GM12878 (cell line): ENCODE data around the gene MATN3. TPM values are rescaled to one million over a fixed set of nuclear protein-coding genes. Genes with fewer than 3 reads are reported as not detected.

ENCODE experiments used
- ATAC-seq: fragments of 200-7000 bp; cut with Tn5 transposase; 3 replicates; pipeline ENCODE4 v1.9.1; 2020; ENCODE audit warnings: mild to moderate bottlenecking, moderate library complexity
- BruUV-seq: library from RNA; stranded (reverse); fragments of 400-500 nt; replicated peaks from 2 replicates; lab custom pipeline; 2021; lab: Mats Ljungman, UMichigan
- CTCF ChIA-PET: fragments of 300-600 bp; sonication (Branson Sonifier 250); formaldehyde crosslinking; extraction: SDS; loops from one replicate; lab custom pipeline; 2021; ENCODE audit warnings: inconsistent platforms; lab: Yijun Ruan, JAX
- POLR2A ChIA-PET: fragments of 350-600 bp; formaldehyde crosslinking; extraction: SDS; loops from one replicate; lab custom pipeline; 2021; ENCODE audit warnings: inconsistent platforms; lab: Charles Lee
- RAD21 ChIA-PET: fragments of 300-600 bp; sonication (Branson Sonifier 250); formaldehyde crosslinking; loops from one replicate; lab custom pipeline; 2023; ENCODE audit warnings: antibody characterized with exemption; ENCODE audit not compliant: unreplicated experiment; lab: Charles Lee
- SMC1A ChIA-PET: fragments of 300-600 bp; sonication (Branson Sonifier 250); formaldehyde crosslinking; loops from one replicate; lab custom pipeline; 2023; ENCODE audit not compliant: unreplicated experiment, uncharacterized antibody; lab: Charles Lee
- DNase-seq: peaks from one replicate; pipeline ENCODE4 v3.0.0-alpha.2; 2011; ENCODE audit warnings: low read depth, low spot score
- FAIRE-seq: peaks from 3 replicates; lab custom pipeline; 2011; peaks lifted over from hg19 to GRCh38; lab: Jason Lieb, UNC
- H2AFZ ChIP-seq: 2 replicates; pipeline ENCODE4 v1.6.0; 2011; ENCODE audit warnings: low read depth, low read length, control low read depth; ENCODE audit not compliant: control insufficient read depth
- H3K27ac ChIP-seq: 2 replicates; pipeline ENCODE4 v1.5.1; 2011; ENCODE audit warnings: control low read depth; ENCODE audit not compliant: control insufficient read depth, insufficient read depth
- H3K27me3 ChIP-seq, 2 experiments: replicated peaks in 1 of 2; 2 replicates each; pipeline versions ENCODE4 v1.6.0 to v1.6.1; 2011; ENCODE audit warnings: low read length in 1 of 2; ENCODE audit not compliant: control insufficient read depth in 2 of 2, insufficient read depth in 2 of 2
- H3K36me3 ChIP-seq, 2 experiments: 2 replicates each; pipeline ENCODE4 v1.5.1; 2011; ENCODE audit warnings: low read length in 1 of 2; ENCODE audit not compliant: control insufficient read depth in 2 of 2, insufficient read depth in 2 of 2
- H3K4me1 ChIP-seq: 2 replicates; pipeline ENCODE4 v1.6.1; 2011; ENCODE audit warnings: mild to moderate bottlenecking, low read length, moderate library complexity, mixed read lengths; ENCODE audit not compliant: control insufficient read depth, insufficient read depth
- H3K4me2 ChIP-seq: 2 replicates; pipeline ENCODE4 v1.6.0; 2011; ENCODE audit warnings: control low read depth; ENCODE audit not compliant: control insufficient read depth, insufficient read depth
- H3K4me3 ChIP-seq: fragments of 200-600 bp; sonication (generic); 2 replicates; pipeline ENCODE4 v1.5.1; 2016
- H3K79me2 ChIP-seq: 2 replicates; pipeline ENCODE4 v1.6.0; 2011; ENCODE audit warnings: low read length; ENCODE audit not compliant: control insufficient read depth, insufficient read depth
- H3K9ac ChIP-seq: 2 replicates; pipeline ENCODE4 v1.8.0; 2011; ENCODE audit warnings: low read length, control low read depth, mixed read lengths; ENCODE audit not compliant: control insufficient read depth, insufficient read depth
- H3K9me3 ChIP-seq: replicated peaks from 3 replicates; pipeline ENCODE4 v1.5.1; 2011; ENCODE audit warnings: mild to moderate bottlenecking, low read length; ENCODE audit not compliant: control insufficient read depth, insufficient read depth
- H4K20me1 ChIP-seq: 2 replicates; pipeline ENCODE4 v1.6.0; 2011; ENCODE audit not compliant: control insufficient read depth, insufficient read depth
- BCL11A ChIP-seq: IDR thresholded peaks from 2 replicates; pipeline ENCODE4 v1.6.1; 2011; ENCODE audit warnings: low read depth, low read length
- EED ChIP-seq: sonication (generic); IDR thresholded peaks from 2 replicates; pipeline ENCODE4 v1.6.1; 2016; ENCODE audit warnings: antibody characterized with exemption, low read depth
- MEF2A ChIP-seq: IDR thresholded peaks from 2 replicates; pipeline ENCODE4 v1.6.1; 2011; ENCODE audit warnings: low read depth, mild to moderate bottlenecking, low read length, moderate library complexity; ENCODE audit not compliant: insufficient read depth
- MTA3 ChIP-seq: IDR thresholded peaks from 2 replicates; pipeline ENCODE4 v1.6.1; 2012; ENCODE audit warnings: low read length, inconsistent platforms, borderline replicate concordance
- TAF1 ChIP-seq: IDR thresholded peaks from 2 replicates; pipeline ENCODE4 v1.6.1; 2011; ENCODE audit warnings: mild to moderate bottlenecking, low read depth, low read length, borderline replicate concordance
- ZNF687 ChIP-seq: fragments of 450-650 bp; IDR thresholded peaks from 2 replicates; pipeline ENCODE4 v1.6.1; 2017; ENCODE audit warnings: mild to moderate bottlenecking, moderate library complexity
- WGBS: methylation state at CpG from one replicate; pipeline ENCODE4 v1.1.6; 2016; ENCODE audit warnings: low lambda C conversion rate; ENCODE audit not compliant: insufficient replicate concordance, insufficient coverage; ENCODE audit errors: missing lambda C conversion rate; 5-methylcytosine and 5-hydroxymethylcytosine counted together
- in situ Hi-C: fragments of 300-500 bp; cut with MboI; formaldehyde crosslinking; loops from 9 replicates; pipeline ENCODE4 v1.14.3; 2018; ENCODE audit warnings: mixed read lengths
- intact Hi-C: fragments of 100-400 bp; cut with micrococcal nuclease; formaldehyde crosslinking; loops from one replicate; pipeline ENCODE4 v1.14.2; 2022; ENCODE audit not compliant: unreplicated experiment
- polyA plus RNA-seq, 11 experiments: library from polyadenylated mRNA; depleted of rRNA in 4 of 11; unstranded in 6 of 11; stranded (reverse) in 5 of 11; fragments of >200 nt; fragmentation: Nextera tagmentation in 4 of 11; fragmentation: Illumina TruSeq in 1 of 11; extraction: Ambion mirVana in 4 of 11; extraction: Trizol in 1 of 11; gene quantifications; 1 replicate in 1 of 11; 2 replicates in 10 of 11; pipeline versions ENCODE4 v1.2.1 to v1.2.3, GENCODE V29; 2011 to 2016; ENCODE audit warnings: inconsistent platforms in 2 of 11, missing spikeins in 2 of 11, low read depth in 1 of 11
- total RNA-seq, 4 experiments: library from RNA; depleted of rRNA in 3 of 4; stranded (reverse); fragments of >200 nt in 3 of 4; fragmentation: Illumina TruSeq in 1 of 4; extraction: Trizol in 1 of 4; gene quantifications; 2 replicates each; pipeline versions ENCODE4 v1.2.1 to v1.2.3, GENCODE V29; 2013 to 2021
- TF ChIP-seq, protein P1 (sequence below): IDR thresholded peaks from 2 replicates; pipeline ENCODE4 v1.6.1; 2011; ENCODE audit warnings: borderline replicate concordance, low read depth, mild to moderate bottlenecking, moderate library complexity, low read length; ENCODE audit not compliant: insufficient read depth, poor library complexity, severe bottlenecking

The MATN3 gene
- total and polyA plus RNA-seq, 10 of the 15 experiments (the other 5 are each of a cell fraction or from before 2014, with no cell fraction given) = 0.09 TPM; not detected in 9

DNA sequence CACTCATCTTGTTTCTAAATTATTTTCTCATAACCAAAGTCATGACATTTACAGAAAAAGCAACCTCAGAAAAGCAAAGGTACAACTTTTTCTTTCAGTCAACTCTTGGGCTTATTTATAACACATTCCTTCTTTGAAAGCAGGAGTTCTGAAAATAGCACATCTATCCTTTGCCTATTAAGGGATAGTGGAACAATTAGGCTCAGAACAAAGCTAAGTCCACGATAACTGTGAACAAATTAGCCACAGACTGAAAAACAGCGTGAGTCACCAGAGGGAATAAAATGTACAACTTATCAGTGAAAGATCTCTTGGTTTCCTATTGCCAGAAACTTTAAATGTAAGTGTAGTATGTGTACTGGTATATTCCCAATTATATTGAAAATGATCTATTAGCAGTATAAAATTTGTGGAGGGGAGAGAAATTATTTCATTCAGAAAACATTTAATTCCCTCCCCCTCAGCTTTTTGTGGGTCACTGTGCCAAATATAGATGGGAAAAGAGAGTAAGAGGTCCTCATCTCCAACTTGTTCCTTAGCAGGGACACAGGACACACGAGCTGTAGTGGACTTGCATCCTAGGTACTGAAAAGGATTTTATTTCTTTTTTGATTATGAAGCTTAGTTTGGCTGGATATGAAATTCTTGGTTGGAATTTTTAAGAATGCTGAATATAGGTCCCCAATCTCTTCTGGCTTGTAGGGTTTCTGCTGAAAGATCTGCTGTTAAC, 15.4 kb upstream of the MATN3 start (continued):
- TF ChIP-seq ZNF687 = no peak
- TF ChIP-seq, protein P1, sequence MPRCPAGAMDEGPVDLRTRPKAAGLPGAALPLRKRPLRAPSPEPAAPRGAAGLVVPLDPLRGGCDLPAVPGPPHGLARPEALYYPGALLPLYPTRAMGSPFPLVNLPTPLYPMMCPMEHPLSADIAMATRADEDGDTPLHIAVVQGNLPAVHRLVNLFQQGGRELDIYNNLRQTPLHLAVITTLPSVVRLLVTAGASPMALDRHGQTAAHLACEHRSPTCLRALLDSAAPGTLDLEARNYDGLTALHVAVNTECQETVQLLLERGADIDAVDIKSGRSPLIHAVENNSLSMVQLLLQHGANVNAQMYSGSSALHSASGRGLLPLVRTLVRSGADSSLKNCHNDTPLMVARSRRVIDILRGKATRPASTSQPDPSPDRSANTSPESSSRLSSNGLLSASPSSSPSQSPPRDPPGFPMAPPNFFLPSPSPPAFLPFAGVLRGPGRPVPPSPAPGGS = no peak
- no peak for TF ChIP-seq BCL11A
- no peak for TF ChIP-seq EED

GRCh38 chr2:20027260-20027677, 14.8 kb upstream of the MATN3 start:
- H4K20me1 ChIP-seq = no peaks in the 10 kb centered on the region
- BruUV-seq = no TSS peak
- no peaks in the 10 kb centered on the region; the same call in 1 of the 3 replicates for H3K9me3 ChIP-seq
- no peak overlapping the region for H3K27ac ChIP-seq
- ChIA-PET POLR2A (no interaction called here), SMC1A (interaction anchor here (1.8 to 2.0 kb wide), 2 partner anchors 12 to 30 kb away, joined by 5 to 7 read pairs; no protein-coding TSS in a partner anchor), CTCF (interaction anchor here (0.5 to 2.5 kb wide), 3 partner anchors 10 to 16 kb away, joined by 3 to 12 read pairs (median 3); no protein-coding TSS in a partner anchor), RAD21 (interaction anchor here (1.3 kb wide), 1 partner anchor 12 kb away, joined by 4 read pairs; no protein-coding TSS in a partner anchor)
- intact Hi-C loops (no loop called here), in situ Hi-C loops (no loop called here)
- no peaks in the 10 kb centered on the region for H3K4me1 ChIP-seq
- no peaks in the 10 kb centered on the region for H3K27me3 ChIP-seq
- TF ChIP-seq MEF2A = no peak
- no peak for TF ChIP-seq TAF1
- TF ChIP-seq MTA3 = no peak
- no peak overlapping the region for H3K9ac ChIP-seq
- WGBS = 83% methylated on average over 4 of the region's 4 CpGs
- H2AFZ ChIP-seq = no peak overlapping the region
- ATAC-seq (no peak; the same call in 2 of the 3 replicates), DNase-seq (no peak), FAIRE-seq (no peak)
- H3K36me3 ChIP-seq = no peaks in the 10 kb centered on the region; a peak in 2 of 4 replicates
- H3K79me2 ChIP-seq = no peaks in the 10 kb centered on the region
- H3K4me3 ChIP-seq = no peak overlapping the region
- no peak overlapping the region for H3K4me2 ChIP-seq
